Measurements from ENCODE around the gene SEPTIN8. TPM values are rescaled to one million over a fixed set of nuclear protein-coding genes. Genes with fewer than 3 reads are reported as not detected.

Gene SEPTIN8
- total RNA-seq, 1 experiment from 2014 or later: 24.2 TPM

DNA sequence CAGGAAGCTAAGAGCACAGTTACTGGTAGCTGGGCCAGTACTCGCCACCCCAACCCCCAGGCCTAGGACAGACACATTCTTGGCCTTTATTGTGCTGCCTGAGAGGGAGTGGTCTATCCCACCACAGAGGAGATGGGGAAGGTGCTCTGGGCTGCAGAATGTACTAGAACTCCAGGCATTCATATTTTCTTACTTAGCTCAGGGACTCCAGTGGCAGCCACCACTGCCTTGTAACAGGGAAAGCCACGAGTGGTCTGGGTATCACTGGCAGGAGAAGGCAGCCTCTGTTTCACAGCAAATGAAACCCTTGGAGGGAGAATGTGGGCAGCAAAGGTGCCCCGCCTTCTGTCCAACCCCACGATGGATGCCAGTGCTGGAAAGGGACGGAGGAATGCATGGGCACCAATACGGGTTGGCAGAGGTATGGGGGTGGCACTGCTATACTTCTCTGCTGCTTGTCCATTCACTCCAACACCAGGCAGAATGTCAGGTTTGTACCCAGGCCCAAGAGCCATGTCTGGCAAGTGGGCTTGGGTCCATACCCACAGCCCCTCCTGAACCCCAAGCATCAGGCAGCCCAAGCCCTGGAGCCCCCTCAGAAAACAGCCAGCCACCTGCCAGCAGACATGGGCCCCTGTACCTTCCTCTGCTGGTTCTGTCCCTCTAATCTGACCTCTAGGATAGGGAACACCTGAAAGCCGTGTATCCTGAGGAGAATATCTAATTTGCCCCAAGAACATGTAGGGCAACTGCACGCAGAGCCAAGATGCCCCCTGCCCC lies 4.6 kb downstream of the SEPTIN8 start:
- no TSS peak for BruUV-seq (replicated peaks)
- intact Hi-C loops (cut with micrococcal nuclease; ENCODE audit: unreplicated experiment): no loop called here
- Histone ChIP-seq H3K36me3 (ENCODE audit: low read depth) (no peaks in the 10 kb centered on the region), H3K79me2 (ENCODE audit: low read depth) (peaks cover 7% of the 10 kb centered on the region; the same call in 1 of the 2 replicates), H3K4me1 (replicated peaks; ENCODE audit: insufficient read depth) (peaks cover 15% of the 10 kb centered on the region), H3K27me3 (ENCODE audit: insufficient read depth, low read depth) (no peaks in the 10 kb centered on the region), H3K4me2 (no peak overlapping the region), H4K20me1 (ENCODE audit: insufficient read depth) (no peaks in the 10 kb centered on the region), H3K9me3 (ENCODE audit: insufficient read depth, low read depth) (no peaks in the 10 kb centered on the region), H3F3A (ENCODE audit: insufficient read depth, low read depth) (no peaks in the 10 kb centered on the region), H3K4me3 (no peak overlapping the region), H3K27ac (no peak overlapping the region), H2AFZ (no peak overlapping the region), H3K9me2 (ENCODE audit: insufficient read depth) (no peaks in the 10 kb centered on the region)
- DNase-seq: no peak
- ChIA-PET CTCF (no interaction called here), POLR2A (ENCODE audit: unreplicated experiment) (no interaction called here)
- TF ChIP-seq CTCF (conservative IDR thresholded peaks at IDR 0.05): no peak
- TF ChIP-seq EZH2 (IDR thresholded peaks at IDR 0.05; ENCODE audit: low read depth): no peak

DNA sequence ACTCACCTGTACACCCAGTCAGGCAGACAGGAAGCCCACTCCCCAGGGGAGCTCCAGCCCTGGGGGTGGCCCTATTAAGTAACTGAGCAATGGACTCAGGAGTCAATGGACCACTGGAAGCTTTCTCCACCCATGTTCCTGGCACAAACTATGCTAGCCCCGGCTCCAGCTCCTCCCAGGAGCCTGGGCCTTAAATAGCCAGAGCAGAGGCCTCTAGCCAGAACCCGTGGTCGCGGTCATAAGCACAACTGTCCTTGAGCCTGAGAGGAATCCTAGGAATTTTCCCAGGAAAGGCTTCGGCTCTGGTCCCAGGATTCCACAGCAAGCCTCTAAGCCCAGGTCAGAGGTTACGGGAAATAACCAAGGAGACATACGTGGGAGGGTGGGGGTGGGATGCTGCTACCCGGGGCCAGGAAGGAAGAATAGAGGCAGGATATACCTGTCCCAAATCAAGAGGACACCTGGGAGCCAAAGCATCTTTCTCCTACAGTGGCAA lies 5.5 kb downstream of the SEPTIN8 start:
- no peaks in the 10 kb centered on the region for H3K36me3 ChIP-seq (ENCODE audit: low read depth)
- ChIA-PET POLR2A (ENCODE audit: unreplicated experiment) (interaction anchor here (0.7 kb wide), 1 partner anchor 18 kb away, joined by 4 read pairs; no protein-coding TSS in a partner anchor), CTCF (interaction anchor here (0.6 kb wide), 1 partner anchor 41 kb away, joined by 3 read pairs; the partner anchor contains the start of gene SOWAHA)
- no peak for TF ChIP-seq CTCF (conservative IDR thresholded peaks at IDR 0.05)
- peaks cover 15% of the 10 kb centered on the region for H3K4me1 ChIP-seq (replicated peaks; ENCODE audit: insufficient read depth)
- no peaks in the 10 kb centered on the region for H3K9me3 ChIP-seq (ENCODE audit: insufficient read depth, low read depth)
- H4K20me1 ChIP-seq (ENCODE audit: insufficient read depth): no peaks in the 10 kb centered on the region
- H3K27ac ChIP-seq: no peak overlapping the region
- BruUV-seq (replicated peaks): no TSS peak
- no peak for DNase-seq
- intact Hi-C loops (cut with micrococcal nuclease; ENCODE audit: unreplicated experiment): no loop called here
- no peaks in the 10 kb centered on the region for H3K9me2 ChIP-seq (ENCODE audit: insufficient read depth)
- H3K79me2 ChIP-seq (ENCODE audit: low read depth): peaks cover 7% of the 10 kb centered on the region; the same call in 1 of the 2 replicates
- H3K4me3 ChIP-seq: no peak overlapping the region
- no peaks in the 10 kb centered on the region for H3F3A ChIP-seq (ENCODE audit: insufficient read depth, low read depth)
- H2AFZ ChIP-seq: no peak overlapping the region
- no peaks in the 10 kb centered on the region for H3K27me3 ChIP-seq (ENCODE audit: insufficient read depth, low read depth)
- H3K4me2 ChIP-seq: no peak overlapping the region

- no TSS peak for BruUV-seq (replicated peaks)
- Histone ChIP-seq H3K9me2 (ENCODE audit: insufficient read depth) (no peaks in the 10 kb centered on the region), H3K36me3 (ENCODE audit: low read depth) (no peaks in the 10 kb centered on the region), H3K9me3 (ENCODE audit: insufficient read depth, low read depth) (no peaks in the 10 kb centered on the region), H3K27ac (no peak overlapping the region), H3K79me2 (ENCODE audit: low read depth) (peaks cover 7% of the 10 kb centered on the region; the same call in 1 of the 2 replicates), H2AFZ (no peak overlapping the region), H3F3A (ENCODE audit: insufficient read depth, low read depth) (no peaks in the 10 kb centered on the region), H3K27me3 (ENCODE audit: insufficient read depth, low read depth) (no peaks in the 10 kb centered on the region), H3K4me2 (no peak overlapping the region), H3K4me1 (replicated peaks; ENCODE audit: insufficient read depth) (peaks cover 7% of the 10 kb centered on the region), H3K4me3 (no peak overlapping the region), H4K20me1 (ENCODE audit: insufficient read depth) (no peaks in the 10 kb centered on the region)
- POLR2A ChIA-PET (ENCODE audit: unreplicated experiment): no interaction called here
- no peak for TF ChIP-seq EZH2 (IDR thresholded peaks at IDR 0.05; ENCODE audit: low read depth)
- no peak for TF ChIP-seq CTCF (conservative IDR thresholded peaks at IDR 0.05)
- intact Hi-C loops (cut with micrococcal nuclease; ENCODE audit: unreplicated experiment): no loop called here
- DNase-seq: no peak
- CTCF ChIA-PET: interaction anchor here (0.6 kb wide), 1 partner anchor 42 kb away, joined by 3 read pairs; the partner anchor contains the start of gene SOWAHA
Observed at GRCh38 chr5:132770476-132771159, 6.4 kb downstream of the SEPTIN8 start.

Measured in PC-9 (cell line).